ENCODE results near the gene GPX8.

Gene GPX8

DNA sequence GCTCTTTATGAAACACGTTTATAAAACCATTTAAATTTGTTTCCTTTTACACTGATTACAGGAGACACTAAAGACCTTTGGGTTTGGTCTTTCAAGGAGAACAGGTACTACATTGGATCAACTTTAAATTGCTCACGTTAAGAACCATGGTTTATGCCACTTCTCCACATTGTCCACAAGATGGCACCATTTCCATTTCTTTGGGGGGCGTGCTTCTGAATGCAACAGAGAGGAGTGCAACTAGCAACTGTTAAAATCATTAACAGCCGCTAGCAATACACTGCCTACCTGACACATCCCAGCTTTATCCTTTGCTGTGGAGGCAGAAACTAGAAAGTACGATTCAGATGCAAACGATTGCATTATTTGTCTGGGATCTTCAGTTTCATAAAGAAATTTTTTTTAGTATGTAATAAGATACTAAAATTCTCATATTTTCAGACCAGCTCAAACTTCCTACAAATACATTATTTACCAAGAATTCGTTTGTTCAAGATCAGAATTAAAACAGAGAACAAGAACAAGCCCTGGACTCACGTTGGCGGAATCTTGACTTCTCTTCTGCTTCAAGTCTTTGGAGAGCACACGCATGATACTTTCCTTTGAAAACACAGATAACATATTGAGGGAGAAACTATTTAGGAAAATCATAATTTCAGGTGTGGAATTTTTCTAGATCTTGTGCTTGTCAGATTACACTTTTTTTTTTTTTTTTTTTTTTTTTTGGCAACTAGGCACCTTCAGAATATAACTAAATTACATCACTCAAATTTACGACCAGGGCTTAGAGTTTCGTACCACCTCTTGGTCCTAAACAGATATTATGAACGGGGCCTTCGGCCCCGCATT, 12.3 kb downstream of the GPX8 start:
- peak; percentile 8 to 29 for DNase-seq (ENCODE audit: low read depth in 2 of 2)

DNA sequence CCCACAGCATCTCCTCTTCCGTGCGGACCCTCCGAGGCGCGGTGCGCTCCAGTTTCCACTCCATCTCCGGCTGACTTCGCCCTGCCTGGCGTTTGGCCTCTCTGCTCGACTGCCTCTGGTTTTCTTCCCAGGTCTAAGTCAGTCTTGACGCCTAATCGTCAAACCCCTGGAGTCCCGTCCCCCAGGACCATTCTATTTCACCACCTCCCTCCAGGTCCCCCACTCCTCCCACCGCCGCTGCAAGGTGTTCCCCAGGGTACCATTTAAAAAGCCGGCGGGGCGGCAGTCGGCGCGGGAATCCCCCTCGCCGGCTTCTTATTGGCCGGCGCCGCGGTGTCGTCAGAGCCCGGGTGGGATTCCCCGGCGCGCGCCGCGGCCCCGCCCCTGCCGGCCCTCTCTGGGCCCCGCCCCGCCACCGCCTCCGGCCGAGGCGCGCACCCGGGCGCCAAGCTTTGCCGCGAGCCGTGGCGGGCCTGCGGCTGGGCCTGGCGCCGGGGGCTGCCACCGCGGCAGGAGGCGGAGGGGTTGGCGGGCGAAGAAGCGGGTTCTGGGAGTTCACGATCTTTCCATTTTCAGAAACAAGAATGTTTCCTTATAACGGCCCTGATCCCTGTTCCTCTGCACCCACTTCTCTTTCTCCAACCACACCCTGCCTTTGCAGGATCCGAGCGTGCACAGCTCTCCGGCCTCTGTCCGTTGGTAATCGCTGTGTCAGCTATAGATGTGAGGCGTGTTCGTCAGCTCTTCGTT, 13.1 kb downstream of the GPX8 start, which contains the start of gene CDC20B:
Gene CDC20B, minus strand, starts transcription at position 241 of the 750 bp plus-strand sequence. Its CDS starts 177 bp downstream, at position 64.
- peak; percentile 73 to 77 for DNase-seq (ENCODE audit: low read depth in 2 of 2)

DNA sequence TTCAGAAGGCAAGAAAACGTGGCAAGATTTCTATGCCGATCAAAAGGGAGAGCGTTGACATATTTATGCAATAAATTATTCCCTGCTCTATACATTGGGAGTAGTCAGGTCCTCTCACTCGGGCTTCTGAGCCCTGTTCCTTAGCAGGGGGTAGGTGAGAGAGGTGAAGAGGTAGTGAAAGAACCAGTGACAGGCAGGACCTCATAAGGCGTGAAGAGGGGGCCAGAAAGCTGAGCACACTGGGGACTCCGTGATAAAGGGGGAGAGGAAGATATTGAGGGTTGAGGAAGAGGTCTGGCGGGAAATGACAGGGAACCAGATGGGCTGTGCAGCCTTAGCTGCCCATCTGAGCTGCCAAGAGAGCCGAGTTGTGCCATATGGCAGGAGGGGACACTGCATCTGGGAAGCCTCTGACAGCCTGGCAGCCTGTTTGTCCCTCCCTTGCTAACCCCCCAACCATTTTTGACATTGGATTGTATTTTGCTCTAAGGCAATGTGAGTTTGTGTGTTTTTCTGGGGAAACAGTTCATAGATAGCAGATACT, 13.8 kb downstream of the GPX8 start:
- DNase-seq (ENCODE audit: low read depth in 2 of 2) = no peak

DNA sequence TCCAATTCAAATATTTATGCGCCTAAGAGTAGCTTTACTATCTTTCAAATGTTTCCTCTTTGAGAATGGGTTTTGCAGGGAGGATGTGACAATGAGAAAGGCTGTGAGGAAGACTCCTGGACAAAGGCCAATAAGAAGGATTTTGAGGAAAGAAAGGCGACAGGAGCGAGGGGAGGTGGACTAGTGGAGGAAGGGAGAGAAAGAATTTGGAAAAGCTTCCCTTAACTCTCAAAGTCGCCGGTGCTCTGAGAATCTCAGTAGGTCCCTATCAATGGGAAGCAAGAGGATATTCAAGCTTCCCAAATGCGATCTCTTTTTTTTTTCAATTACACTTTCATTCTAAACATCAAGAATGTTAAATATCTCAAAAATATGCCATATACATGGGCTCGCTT, 15.8 kb downstream of the GPX8 start:
- DNase-seq (ENCODE audit: low read depth in 2 of 2) = no peak

DNA sequence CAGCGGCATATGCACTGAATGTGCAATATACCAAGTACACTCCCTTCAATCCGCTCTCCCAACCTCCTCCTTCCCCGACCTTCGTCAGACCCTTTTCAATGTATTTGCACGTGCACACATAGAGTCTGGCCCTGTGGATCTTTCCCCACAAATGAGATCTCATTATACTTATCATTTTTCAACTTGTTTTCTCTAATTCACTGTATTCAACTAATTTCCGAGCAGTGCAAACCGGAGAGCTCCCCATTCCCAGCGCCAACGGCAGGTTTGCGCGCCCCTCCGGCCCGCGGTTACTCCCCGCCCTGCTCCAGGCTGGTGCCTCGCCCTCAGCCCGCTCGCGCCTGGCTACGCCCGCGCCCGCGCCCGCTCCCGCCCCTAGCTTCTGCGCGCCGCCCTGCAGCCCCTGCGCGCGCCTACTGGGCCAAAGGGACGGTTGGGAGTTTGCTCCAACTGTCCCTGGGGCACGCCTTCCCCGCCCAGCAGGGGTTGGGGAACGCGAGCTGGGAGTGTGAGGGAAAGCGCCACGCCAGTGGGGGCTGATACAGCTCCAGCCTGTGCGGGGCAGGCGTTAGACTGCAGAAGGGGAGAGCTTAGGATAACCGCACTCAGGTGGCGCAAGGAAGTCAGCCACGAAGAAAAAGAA, 16.3 kb downstream of the GPX8 start:
- peak; percentile 12 to 16 for DNase-seq (ENCODE audit: low read depth in 2 of 2)

DNA sequence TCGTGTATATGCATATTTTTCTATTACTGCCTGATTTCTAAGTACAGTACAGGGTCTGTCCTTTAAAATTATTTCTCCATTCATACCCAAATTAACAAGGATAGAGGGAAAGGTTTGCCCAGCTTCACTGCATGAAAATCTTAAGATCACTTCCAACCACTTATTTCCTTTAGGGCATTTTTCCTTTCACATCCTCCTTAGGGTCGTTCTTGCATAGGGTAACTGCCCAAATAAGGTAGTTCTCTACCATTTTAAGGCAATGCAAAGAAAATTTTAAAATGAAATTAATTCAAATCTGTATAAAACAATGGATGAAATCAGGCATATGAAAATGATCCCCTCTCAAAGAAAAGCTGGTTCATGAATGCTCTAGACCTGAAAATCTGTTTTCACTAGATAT, 17.1 kb downstream of the GPX8 start:
- no peak for DNase-seq (ENCODE audit: low read depth in 2 of 2)

DNA sequence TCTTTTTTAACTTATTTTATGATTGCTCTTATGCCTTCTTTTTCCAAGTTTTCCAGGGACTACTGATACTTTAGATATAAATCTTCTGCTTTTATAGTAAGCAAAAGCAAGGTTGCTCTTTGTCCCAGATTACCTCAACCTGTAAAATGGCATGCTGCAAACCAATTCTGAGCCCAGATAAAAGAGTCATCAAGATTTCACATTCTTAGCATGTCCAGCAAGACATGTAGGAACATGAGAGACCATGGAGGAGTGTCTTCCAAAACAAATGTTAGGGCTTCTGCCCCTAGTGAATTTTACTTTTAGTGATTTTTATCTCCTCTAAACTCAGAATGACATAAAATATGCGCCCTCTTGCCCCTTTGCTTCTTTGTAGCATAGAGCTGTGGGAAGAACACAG, 20.0 kb downstream of the GPX8 start:
- no peak for DNase-seq (ENCODE audit: low read depth in 2 of 2)

DNA sequence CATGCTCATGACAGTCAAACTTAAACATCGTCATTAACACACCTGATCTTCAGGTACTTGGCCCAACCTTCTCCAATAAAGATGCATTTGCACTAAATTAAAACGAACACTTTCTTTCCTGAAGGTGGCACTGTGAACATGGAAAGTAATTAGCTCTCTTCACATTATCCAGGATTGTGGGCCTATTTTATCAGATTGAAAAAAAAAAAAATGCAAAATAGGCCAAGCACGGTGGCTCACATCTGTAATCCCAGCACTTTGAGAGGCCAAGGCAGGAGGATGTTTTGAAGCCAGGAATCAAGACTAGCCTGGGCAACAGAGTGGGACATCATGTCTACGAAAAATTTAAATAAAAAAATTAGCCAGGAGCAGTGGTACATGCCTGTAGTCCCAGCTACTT, 27.4 kb downstream of the GPX8 start:
- no peak for DNase-seq (ENCODE audit: low read depth in 2 of 2)

DNA sequence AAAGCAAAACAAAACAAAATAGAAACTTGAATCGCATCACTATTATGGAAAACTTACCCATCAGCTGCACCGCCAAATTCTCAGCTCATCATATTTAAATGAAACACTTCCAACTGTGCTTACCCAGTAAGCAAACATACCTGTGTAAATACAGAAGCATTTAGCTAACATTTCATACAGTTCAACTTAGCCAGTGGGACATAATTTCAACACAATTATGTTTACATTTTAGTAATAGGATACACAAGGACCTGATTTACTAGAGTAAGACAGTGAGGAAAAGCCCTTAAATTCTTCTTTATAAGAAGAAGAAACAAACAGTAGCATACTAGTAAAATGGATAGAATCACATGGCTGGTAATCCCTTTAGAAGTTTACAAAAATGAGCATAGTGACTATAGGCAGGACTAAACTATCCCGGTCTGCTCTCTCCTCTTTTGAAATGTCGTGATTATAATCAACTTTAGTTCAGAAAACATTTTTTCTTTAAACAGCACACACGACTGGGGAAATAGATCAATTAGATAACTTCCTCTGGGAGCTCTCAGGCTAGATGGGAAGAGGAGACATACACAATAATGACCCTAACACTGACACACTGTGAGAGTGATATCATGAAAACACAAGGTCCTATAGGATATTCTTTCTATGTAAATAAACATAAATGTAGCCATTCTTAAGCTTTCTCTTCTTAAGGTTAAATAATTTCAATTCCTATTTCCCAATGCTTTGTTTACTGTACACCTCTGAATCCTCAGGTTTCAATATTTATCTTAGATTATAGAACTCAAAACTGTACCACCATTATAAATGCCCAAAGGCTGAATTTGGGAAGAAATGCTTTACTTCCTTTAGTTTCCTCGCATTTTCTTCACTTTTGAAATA, 28.9 kb downstream of the GPX8 start:
- DNase-seq (ENCODE audit: low read depth in 2 of 2) = no peak

DNA sequence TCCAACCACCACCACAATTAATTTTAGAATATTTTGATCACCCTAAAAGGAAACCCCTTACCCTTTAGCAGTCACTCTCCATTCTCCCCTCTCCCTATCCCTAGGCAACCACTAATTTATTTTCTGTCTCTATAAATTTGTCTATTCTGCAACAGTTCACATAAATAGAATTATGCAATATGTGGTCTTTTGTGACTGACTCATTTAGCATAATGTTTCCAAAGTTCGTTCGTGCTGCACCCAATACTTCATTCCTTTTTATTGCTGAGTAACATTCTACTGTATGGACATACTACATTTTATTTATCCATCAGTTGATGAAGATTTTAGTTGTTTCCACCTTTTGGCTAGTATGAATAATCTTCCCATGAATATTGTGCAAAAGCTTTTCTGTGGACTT, 31.2 kb downstream of the GPX8 start:
- no peak for DNase-seq (ENCODE audit: low read depth in 2 of 2)

DNA sequence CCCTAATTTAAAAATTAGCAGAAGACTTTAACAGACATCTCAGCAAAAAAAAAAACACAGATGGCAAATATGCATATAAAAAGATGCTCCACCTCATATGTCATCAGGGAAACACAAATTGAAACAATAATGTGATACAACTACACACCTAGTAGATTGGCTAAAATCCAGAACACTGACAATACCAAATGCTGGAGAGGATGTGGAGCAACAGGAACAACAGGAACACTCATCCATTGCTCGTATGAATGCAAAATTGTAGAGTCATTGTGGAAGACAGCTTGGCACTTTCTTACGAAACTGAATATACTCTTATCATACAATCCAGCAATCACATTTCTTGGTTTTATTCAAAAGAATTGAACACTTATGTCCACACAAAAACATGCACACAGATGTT, 45.0 kb downstream of the GPX8 start:
- DNase-seq (ENCODE audit: low read depth in 2 of 2) = no peak

DNA sequence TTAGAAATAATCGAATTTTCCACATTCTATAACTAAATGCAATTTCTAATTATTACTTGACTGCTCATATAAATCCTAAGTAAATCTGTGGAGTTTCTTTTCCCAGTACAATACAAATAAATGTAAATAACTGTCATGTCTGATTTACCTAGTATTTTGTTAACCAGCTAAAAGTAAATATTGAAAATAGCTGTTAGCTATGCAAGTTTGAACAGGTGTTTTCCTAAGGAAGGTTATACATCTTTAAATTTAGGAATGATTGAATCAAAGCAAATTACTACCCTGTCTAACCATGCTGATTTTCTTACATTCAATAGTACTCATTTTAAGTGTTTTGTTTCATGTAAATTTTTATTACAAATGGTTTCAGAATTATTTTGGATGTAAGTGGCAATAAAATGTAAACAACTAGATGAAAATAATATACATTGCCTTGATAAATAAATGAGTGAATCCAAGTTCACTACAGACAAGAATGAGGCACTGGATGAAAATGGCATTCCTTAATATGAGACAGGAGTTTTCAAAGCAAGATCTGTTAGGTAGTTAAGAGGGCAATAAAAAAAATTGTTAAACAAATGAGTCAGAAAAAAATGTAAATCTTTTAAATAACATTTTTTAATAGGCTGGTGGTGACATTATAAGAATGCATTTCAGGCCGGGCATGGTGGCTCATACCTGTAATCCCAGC, 51.4 kb downstream of the GPX8 start:
- no peak for DNase-seq (ENCODE audit: low read depth in 2 of 2)
